SK-N-SH (cell line): ENCODE data around the gene SUPT20H.

Experiments
- CTCF ChIP-seq: fragments of 200-600 bp; sonication (generic); IDR thresholded peaks from 2 replicates; pipeline ENCODE4 v1.6.1; 2017; ENCODE audit warnings: antibody characterized with exemption, mild to moderate bottlenecking, moderate library complexity
- EP300 ChIP-seq, 2 experiments: IDR thresholded peaks; 2 replicates each; pipeline versions ENCODE4 v1.4.0 to v1.6.1; 2012; ENCODE audit warnings: borderline replicate concordance in 1 of 2, low read depth in 1 of 2, low read length in 1 of 2
- EZH2phosphoT487 ChIP-seq: fragments of 200-600 bp; sonication (generic); IDR thresholded peaks from 2 replicates; pipeline ENCODE4 v1.6.1; 2017; ENCODE audit warnings: low read depth, mixed run types, mild to moderate bottlenecking, antibody characterized with exemption, moderate library complexity, borderline replicate concordance
- GABPA ChIP-seq: IDR thresholded peaks from 2 replicates; pipeline ENCODE4 v1.4.0; 2012; ENCODE audit warnings: low read depth, mild to moderate bottlenecking
- MAX ChIP-seq: IDR thresholded peaks from 2 replicates; pipeline ENCODE4 v1.4.0; 2012; ENCODE audit warnings: low read depth
- NRF1 ChIP-seq: IDR thresholded peaks from 2 replicates; pipeline ENCODE4 v1.6.1; 2012; ENCODE audit warnings: low read depth, mild to moderate bottlenecking, low read length
- POLR2AphosphoS5 ChIP-seq: IDR thresholded peaks from 2 replicates; pipeline ENCODE4 v1.6.1; 2012; ENCODE audit warnings: low read depth, low read length
- RAD21 ChIP-seq: IDR thresholded peaks from 2 replicates; pipeline ENCODE4 v1.6.1; 2012; ENCODE audit warnings: mild to moderate bottlenecking, low read length
- RFX5 ChIP-seq: IDR thresholded peaks from 2 replicates; pipeline ENCODE4 v1.6.1; 2012; ENCODE audit warnings: mild to moderate bottlenecking, improper control_type of control experiment, low read length
- TCF12 ChIP-seq: IDR thresholded peaks from 2 replicates; pipeline ENCODE4 v1.4.0; 2012
- YY1 ChIP-seq: IDR thresholded peaks from 2 replicates; pipeline ENCODE4 v1.4.0; 2012; ENCODE audit warnings: low read depth, mild to moderate bottlenecking
- TF ChIP-seq, protein P1 (sequence below): IDR thresholded peaks from 2 replicates; pipeline ENCODE4 v1.4.0; 2012; ENCODE audit warnings: low read depth, borderline replicate concordance
- TF ChIP-seq, protein P2 (sequence below): IDR thresholded peaks from 2 replicates; pipeline ENCODE4 v1.6.1; 2012; ENCODE audit warnings: mild to moderate bottlenecking, low read depth, low read length, moderate library complexity

DNA sequence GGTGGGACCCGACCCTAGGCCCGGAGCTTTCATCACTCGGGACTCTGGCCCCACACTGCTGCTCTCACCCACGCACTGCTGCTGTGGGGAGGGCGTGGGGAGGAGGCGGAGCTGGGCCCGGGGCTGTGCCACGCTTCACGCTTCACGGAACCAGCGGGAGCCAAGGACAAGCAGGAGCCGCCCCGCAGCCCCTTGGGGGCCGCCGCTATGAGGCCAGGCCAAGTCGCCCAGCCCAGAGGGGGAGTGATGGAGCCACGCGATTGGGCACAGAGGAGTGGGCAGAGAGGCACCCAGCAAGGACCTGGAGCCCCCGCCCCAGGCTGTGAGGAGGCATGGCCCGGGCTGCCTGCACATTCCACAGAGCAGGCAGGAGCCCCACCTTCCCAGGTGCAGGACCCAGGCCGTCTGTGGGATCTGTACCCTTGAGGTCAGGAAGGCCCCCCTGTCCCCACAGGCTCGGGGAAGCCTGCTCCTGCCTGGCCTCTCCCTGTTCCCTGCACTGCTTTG lies 10.2 kb upstream of the SUPT20H start:
- TF ChIP-seq EP300 (IDR thresholded peaks at IDR 0.05; ENCODE audit: borderline replicate concordance in 1 of 2, low read depth in 1 of 2, low read length in 1 of 2) = no peak
- no peak for TF ChIP-seq CTCF
- no peak for TF ChIP-seq RAD21
- TF ChIP-seq GABPA = no peak
- TF ChIP-seq TCF12 = no peak
- TF ChIP-seq MAX = no peak
- TF ChIP-seq POLR2AphosphoS5 = no peak
- TF ChIP-seq NRF1 = no peak
- no peak for TF ChIP-seq EZH2phosphoT487
- TF ChIP-seq, protein P1, sequence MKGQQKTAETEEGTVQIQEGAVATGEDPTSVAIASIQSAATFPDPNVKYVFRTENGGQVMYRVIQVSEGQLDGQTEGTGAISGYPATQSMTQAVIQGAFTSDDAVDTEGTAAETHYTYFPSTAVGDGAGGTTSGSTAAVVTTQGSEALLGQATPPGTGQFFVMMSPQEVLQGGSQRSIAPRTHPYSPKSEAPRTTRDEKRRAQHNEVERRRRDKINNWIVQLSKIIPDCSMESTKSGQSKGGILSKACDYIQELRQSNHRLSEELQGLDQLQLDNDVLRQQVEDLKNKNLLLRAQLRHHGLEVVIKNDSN = no peak
- TF ChIP-seq YY1 = no peak
- TF ChIP-seq, protein P2, sequence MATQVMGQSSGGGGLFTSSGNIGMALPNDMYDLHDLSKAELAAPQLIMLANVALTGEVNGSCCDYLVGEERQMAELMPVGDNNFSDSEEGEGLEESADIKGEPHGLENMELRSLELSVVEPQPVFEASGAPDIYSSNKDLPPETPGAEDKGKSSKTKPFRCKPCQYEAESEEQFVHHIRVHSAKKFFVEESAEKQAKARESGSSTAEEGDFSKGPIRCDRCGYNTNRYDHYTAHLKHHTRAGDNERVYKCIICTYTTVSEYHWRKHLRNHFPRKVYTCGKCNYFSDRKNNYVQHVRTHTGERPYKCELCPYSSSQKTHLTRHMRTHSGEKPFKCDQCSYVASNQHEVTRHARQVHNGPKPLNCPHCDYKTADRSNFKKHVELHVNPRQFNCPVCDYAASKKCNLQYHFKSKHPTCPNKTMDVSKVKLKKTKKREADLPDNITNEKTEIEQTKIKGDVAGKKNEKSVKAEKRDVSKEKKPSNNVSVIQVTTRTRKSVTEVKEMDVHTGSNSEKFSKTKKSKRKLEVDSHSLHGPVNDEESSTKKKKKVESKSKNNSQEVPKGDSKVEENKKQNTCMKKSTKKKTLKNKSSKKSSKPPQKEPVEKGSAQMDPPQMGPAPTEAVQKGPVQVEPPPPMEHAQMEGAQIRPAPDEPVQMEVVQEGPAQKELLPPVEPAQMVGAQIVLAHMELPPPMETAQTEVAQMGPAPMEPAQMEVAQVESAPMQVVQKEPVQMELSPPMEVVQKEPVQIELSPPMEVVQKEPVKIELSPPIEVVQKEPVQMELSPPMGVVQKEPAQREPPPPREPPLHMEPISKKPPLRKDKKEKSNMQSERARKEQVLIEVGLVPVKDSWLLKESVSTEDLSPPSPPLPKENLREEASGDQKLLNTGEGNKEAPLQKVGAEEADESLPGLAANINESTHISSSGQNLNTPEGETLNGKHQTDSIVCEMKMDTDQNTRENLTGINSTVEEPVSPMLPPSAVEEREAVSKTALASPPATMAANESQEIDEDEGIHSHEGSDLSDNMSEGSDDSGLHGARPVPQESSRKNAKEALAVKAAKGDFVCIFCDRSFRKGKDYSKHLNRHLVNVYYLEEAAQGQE = no peak
- TF ChIP-seq RFX5 = no peak
